Measurements from ENCODE around the gene CARMIL3.
A peak's percentile ranks its signal among the peaks of the same experiment; 100 is the strongest.
"Not testable (repeated sequence)": the region's sequence is repeated elsewhere in the genome, so short reads cannot be mapped to it uniquely, and the experiment has no call there.

CARMIL3 gene

GRCh38 chr14:24100982-24101494 is 49.2 kb downstream of the CARMIL3 start:
- FAIRE-seq (no peak), DNase-seq (ENCODE audit: insufficient read length, low spot score) (no peak)
- TF ChIP-seq, protein P1, sequence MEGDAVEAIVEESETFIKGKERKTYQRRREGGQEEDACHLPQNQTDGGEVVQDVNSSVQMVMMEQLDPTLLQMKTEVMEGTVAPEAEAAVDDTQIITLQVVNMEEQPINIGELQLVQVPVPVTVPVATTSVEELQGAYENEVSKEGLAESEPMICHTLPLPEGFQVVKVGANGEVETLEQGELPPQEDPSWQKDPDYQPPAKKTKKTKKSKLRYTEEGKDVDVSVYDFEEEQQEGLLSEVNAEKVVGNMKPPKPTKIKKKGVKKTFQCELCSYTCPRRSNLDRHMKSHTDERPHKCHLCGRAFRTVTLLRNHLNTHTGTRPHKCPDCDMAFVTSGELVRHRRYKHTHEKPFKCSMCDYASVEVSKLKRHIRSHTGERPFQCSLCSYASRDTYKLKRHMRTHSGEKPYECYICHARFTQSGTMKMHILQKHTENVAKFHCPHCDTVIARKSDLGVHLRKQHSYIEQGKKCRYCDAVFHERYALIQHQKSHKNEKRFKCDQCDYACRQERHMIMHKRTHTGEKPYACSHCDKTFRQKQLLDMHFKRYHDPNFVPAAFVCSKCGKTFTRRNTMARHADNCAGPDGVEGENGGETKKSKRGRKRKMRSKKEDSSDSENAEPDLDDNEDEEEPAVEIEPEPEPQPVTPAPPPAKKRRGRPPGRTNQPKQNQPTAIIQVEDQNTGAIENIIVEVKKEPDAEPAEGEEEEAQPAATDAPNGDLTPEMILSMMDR (IDR thresholded peaks at IDR 0.05; ENCODE audit: insufficient read depth, missing control alignments): no peak

GRCh38 chr14:24102357-24103048 is 50.7 kb downstream of the CARMIL3 start:
- no peak for FAIRE-seq
- TF ChIP-seq, protein P1 (IDR thresholded peaks at IDR 0.05; ENCODE audit: insufficient read depth, missing control alignments): no peak

DNA sequence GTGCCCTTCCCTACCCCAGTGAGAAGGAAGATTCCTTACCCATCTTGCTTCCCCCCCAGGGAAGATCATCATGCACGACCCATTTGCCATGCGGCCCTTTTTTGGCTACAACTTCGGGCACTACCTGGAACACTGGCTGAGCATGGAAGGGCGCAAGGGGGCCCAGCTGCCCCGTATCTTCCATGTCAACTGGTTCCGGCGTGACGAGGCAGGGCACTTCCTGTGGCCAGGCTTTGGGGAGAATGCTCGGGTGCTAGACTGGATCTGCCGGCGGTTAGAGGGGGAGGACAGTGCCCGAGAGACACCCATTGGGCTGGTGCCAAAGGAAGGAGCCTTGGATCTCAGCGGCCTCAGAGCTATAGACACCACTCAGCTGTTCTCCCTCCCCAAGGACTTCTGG is 51.6 kb downstream of the CARMIL3 start:
- no peak for FAIRE-seq
- TF ChIP-seq, protein P1 (IDR thresholded peaks at IDR 0.05; ENCODE audit: insufficient read depth, missing control alignments): no peak
- DNase-seq (ENCODE audit: insufficient read length, low spot score): no peak

More at GRCh38 chr14:24102357-24103048, 50.7 kb downstream of the CARMIL3 start:
- no peak for DNase-seq (ENCODE audit: insufficient read length, low spot score)

DNA sequence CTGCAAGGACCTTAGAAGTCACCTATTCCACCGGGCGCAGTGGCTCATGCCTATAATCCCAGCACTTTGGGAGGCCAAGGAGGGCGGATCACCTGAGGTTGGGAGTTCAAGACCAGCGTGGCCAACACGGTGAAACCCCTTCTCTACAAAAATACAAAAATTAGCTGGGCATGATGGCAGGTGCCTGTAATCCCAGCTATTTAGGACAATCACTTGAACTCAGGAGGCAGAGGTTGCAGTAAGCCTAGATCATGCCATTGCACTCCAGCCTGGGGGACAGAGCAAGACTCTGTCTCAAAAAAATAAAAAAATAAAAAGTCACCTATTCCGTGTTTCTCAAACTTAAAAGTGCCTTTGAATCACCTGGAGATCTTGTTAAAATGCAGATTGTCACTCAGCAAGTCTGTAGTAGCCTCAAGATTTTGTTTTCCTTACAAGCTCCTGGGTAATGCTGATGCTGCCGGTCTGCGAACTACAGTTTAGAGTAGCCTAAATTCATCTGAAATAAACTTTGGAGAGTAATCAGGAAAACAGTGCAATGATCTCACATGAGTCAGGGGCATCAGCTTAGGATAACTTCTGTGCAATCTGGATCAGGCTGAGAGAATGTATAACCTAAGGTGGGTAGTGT is 53.9 kb downstream of the CARMIL3 start:
- DNase-seq (ENCODE audit: insufficient read length, low spot score); FAIRE-seq: not testable (repeated sequence)

DNA sequence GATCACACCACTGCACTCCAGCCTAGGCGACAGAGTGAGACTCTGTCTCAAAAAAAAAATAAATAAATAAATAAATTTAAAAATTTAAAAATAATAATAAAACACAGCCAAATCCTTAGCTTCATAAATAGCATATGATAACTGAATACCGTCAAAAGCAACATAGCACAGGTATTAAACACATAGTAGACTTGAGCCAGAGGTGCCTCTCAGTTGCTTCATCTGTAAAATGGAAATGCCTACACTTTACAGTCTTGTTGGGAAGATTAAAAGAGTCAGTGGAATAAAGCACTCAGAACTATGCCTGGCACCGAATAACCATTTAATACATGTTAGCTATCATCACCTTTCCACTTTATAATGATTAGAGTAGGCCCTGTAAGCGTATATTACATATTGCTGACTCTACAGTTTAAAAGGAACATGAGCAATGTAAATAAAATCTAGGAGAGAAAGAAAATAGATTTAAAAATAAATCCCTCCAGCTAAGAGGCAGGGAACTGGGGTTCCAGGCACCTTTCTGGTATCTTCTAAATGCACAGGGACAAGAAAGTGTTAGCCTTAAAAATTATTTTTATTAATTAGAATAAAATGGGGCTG is 55.0 kb downstream of the CARMIL3 start:
- FAIRE-seq: no peak
- TF ChIP-seq, protein P1 (IDR thresholded peaks at IDR 0.05; ENCODE audit: insufficient read depth, missing control alignments): no peak
- no peak for DNase-seq (ENCODE audit: insufficient read length, low spot score)

- DNase-seq (ENCODE audit: insufficient read length, low spot score) (no peak), FAIRE-seq (peak; percentile 21)
Observed at GRCh38 chr14:24108336-24108874, 56.6 kb downstream of the CARMIL3 start.

DNA sequence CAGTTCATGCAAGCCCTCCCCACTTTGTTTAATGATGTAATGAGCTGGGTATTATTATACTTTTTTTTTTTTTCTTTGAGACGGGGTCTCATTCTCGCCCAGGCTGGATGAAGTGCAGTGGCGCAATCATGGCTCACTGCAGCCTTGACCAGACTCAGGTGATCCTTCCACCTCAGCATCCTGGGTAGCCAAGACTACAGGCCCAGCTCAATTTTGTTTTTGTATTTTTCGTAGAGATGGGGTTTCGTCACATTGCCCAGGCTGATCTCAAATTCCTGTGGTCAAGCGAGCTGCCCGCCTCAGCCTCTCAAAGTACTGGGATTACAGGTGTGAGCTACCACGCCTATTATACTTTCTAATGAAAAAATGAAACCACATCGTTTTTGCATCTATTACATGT is 58.3 kb downstream of the CARMIL3 start:
- TF ChIP-seq, protein P1 (IDR thresholded peaks at IDR 0.05; ENCODE audit: insufficient read depth, missing control alignments): no peak
- DNase-seq (ENCODE audit: insufficient read length, low spot score) (no peak), FAIRE-seq (no peak)

More at GRCh38 chr14:24108336-24108874, 56.6 kb downstream of the CARMIL3 start:
- TF ChIP-seq, protein P1 (IDR thresholded peaks at IDR 0.05; ENCODE audit: insufficient read depth, missing control alignments): no peak
